Measurements from ENCODE around the gene EFHC1.
"Not testable (repeated sequence)": the region's sequence is repeated elsewhere in the genome, so short reads cannot be mapped to it uniquely, and the experiment has no call there.

EFHC1 gene

DNA sequence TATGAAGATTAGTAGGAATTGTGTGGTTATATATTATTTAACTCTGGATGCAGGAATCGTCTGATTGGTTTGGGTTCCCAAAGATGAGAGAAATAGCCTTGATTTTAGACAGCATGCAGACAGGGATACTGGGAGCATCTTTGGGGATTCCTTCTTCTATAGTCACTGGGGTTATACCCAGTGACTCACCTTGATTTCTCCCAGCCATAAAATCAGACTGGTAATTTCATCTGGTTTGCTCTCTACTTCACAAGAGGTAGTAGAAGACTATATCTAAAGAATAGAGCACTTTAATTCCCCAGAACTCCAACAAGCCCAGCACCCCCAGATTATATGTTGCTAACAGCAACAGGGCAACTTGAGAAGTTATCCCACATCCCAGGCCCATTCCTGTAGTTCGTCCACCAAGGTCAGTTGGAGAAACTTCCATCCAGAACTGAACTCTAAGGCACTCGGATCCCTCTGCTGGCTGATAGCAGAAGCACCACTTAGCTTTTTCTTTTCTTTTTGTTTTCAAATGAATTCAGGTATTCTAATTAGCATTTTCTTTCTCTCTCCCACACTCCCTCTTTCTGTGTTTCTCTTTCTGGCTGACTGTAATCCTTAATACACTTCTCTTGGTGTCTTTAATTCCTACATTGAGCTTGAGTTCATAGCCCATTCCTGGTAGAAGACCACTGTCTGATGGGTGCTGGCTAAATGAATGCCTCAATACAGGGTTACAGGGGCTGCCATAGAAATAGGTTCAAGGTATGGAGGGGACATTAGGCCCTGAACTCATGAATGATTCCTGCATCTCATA is 20.4 kb upstream of the EFHC1 start:
- DNase-seq (ENCODE audit: low read depth) = peak; percentile 67

DNA sequence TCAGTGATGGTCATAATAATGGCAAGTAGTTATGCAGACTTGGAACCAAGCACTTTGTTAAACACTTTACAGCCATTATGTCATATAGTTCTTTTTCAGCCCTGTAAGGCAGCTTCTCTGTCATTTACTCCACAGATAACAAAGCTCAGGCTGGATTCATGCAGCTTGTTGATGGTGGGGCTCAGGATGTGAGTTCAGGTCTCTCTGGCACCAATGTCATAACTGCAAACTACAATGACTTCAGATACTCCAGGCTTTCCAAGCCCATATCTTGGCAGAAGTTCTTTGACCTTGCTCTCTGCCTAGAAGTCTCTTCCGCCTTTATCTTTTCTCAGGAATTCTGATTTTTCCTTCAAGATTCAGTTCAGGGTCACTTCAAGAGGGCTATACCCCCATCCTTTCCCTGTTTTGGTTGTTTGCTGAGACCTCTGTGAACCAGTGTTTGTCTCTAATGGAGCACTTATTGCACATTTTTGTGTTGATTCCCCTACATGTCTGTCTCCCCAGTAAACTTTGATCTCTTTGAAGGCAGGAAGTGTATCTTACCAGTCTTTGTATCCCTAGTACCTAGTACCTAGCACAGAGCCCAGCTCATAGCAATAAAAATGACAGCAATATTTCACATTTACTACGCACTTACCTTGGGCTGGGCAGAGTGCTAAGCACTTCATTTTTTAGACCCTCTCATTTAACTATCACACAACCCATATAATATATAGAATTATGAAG is 19.7 kb upstream of the EFHC1 start:
- DNase-seq (ENCODE audit: low read depth) = no peak

DNA sequence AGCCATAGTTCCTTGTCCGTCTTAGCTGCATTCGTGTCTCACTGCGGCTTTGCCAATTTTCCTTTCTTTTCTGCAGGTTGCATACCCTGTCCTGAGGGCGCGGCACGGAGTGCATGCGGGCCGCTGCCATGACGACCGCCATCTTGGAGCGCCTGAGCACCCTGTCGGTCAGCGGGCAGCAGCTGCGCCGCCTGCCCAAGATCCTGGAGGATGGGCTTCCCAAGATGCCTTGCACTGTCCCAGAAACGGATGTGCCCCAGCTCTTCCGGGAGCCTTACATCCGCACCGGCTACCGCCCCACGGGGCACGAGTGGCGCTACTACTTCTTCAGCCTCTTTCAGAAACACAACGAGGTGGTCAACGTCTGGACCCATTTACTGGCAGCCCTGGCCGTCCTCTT is 17.1 kb upstream of the EFHC1 start:
- DNase-seq (ENCODE audit: low read depth) = no peak

DNA sequence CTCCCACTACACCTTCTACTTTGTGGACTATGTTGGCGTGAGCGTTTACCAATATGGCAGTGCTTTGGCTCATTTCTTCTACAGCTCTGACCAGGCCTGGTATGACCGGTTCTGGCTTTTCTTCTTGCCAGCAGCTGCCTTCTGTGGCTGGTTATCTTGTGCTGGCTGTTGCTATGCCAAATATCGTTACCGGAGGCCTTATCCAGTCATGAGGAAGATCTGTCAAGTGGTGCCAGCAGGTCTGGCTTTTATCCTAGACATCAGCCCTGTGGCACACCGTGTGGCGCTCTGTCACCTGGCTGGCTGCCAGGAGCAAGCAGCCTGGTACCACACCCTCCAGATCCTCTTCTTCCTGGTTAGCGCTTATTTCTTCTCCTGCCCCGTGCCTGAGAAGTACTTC is 16.5 kb upstream of the EFHC1 start:
- no peak for DNase-seq (ENCODE audit: low read depth)

DNA sequence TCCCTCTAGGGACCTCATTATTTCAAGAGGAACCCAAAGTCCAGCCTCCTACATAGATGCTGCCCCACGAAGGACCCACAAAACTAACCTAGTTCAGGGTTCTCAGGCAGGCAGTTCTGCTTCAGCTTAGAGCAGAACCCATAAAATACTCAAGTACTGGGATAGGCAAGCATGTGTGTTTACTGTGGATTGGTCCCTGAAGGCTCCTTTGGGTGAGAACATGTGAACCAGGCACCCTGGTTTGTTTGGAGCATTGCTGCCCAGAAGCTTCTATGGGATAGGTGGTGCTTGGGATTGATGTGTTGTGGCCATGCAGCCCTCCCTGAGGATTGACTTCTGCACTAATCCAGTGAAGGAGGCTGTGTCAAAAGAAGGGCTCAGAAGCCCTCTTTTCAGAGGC is 14.9 kb upstream of the EFHC1 start:
- DNase-seq (ENCODE audit: low read depth) = no peak

DNA sequence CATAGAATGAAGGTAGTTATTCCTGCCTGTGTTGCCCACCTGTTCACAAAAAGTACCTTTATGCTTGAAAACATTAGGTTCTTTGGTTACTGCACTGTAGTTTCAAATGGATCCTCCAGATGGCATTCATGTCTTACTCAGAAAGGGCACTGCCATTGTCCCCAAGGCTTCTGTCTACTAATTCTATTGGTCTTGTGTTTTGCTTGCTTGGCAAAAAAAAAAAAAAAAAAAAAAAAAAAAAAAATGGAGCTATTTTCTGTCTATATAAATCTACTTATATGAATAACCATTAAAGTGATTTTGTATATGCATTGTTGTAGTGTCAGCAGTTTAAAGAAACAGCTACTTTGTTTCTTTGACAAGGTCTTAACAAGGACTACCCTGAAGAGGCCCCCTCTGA is 12.7 kb upstream of the EFHC1 start:
- peak; percentile 34 for DNase-seq (ENCODE audit: low read depth)

DNA sequence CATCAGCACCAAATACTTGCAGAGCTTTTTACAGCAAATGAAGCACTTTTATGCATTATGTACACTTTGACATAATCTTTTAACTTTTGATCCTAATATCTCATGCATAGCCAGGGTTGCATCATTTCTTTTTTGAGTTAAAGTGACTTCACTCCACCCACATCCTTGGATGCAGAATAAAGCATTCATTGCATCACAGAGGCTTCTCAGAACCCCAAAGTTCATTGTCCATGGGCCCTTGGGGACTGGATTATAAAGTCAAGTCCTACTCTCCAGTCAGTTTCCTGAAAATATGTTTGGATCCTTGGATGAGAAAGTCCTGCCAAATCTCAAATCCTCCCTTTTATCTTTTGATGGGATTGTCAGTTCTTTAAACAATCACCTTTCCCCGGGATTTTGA is 10.6 kb upstream of the EFHC1 start:
- DNase-seq (ENCODE audit: low read depth) = no peak

DNA sequence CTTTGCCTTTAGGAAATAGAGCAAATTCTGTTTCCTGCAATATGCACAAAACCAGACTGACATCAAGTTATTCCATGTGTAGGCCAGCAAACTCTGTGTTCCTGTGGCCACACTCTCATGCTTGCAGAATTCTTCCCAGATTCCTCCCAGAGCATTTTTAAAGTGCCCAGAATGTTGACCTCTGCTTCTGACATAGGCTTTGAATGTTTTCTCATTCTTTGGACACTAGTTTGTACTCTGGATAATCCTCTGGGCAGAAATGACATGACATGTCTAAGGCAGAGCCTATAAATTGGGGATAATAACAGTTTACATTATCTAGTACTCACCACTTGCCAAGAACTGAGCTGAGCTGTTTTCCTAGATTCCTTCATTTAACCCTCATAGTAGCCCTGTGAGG is 9.2 kb upstream of the EFHC1 start:
- peak; percentile 53 for DNase-seq (ENCODE audit: low read depth)

DNA sequence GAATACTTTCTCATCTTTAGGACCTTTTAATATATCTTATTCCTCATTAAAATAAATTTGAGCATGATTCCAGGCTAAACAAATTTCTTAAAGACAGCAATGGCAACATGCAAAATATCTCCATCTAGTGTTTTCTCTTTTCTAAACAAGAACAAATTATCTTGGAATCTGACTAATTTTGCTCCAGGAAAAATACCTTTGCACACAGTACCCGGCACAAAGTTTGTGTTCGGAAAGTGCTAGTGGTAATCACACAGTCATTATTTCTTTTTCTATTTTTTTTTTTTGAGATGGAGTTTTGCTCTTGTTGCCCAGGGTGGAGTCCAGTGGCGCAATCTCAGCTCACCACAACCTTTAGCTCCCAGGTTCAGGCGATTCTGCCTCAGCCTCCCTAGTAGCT is 8.2 kb upstream of the EFHC1 start:
- DNase-seq (ENCODE audit: low read depth) = no peak

DNA sequence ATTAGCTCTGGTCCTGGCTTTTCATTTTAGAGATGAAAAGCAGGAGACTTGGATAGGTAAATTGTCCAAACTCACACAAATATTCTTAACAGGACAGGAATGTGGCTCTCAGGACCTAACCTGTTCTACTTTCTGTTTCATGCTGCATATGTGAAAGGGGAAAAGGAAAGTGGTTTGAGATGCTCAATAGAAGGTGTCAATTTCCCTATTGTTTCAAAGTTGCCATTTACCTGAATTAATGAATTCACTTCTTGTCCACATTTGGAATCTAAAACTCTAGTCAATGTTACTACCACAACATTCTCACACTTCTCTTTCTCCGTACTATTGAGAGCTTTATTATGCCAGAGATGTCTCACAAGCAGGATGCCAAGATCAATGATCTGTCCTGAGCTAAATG is 4.8 kb upstream of the EFHC1 start:
- DNase-seq (ENCODE audit: low read depth) = no peak

DNA sequence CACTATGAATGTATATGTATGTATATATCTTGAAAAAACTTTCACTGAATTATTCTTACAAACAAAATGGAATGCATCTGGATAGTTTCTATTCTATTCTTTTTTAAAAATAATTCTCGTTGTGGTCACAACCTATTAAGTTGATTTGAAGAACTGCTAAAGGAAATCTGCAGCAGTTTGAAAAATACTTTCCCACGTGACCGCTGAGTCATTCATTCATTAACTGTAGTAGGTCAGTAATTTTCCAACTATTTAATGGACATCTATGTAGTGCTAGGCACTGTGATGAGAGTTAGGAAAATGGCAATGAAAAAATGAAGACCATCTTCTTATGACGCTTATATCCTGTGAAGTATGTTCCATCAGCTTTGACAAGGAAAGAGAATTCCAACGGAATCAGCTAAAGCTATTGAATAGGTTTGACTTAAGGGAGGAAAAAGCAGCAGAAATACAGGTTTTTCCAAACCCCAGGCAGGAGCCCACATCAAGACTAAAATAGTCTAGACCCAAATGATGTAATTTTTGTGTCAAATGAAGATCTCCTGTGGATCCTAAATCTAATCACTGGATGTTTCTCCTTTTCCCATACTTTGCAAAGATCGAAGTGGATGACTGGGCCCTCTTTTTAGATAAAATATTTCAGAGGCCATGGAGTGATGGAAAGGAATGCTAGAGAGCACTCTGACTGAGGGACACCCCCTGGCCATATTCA is 4.1 kb upstream of the EFHC1 start:
- no peak for DNase-seq (ENCODE audit: low read depth)

DNA sequence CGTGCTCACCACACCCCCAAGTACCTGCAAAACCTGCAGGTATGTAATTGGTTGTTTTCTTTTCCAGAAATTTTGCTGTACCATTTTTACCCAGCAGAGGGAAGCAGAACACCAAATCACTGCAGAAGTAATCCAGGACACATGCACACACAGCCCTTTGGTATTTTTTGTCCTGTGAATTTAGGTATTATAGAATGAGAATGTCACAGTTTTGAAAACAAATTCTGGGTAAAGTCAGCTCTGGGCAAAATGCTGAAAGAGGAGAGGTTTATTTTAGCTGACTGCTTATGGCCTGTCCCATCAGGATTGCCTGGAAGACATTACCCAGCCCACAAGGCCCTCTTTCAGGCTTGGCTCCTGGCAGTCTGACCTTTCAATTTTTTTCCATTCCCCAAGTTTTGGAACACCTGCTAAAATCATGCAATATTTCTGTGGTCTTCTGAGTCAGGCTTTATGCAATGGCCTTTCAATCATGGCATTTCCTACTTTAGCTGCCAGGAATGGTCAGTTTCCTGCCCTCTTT is 3.5 kb upstream of the EFHC1 start:
- DNase-seq (ENCODE audit: low read depth) = peak; percentile 51

DNA sequence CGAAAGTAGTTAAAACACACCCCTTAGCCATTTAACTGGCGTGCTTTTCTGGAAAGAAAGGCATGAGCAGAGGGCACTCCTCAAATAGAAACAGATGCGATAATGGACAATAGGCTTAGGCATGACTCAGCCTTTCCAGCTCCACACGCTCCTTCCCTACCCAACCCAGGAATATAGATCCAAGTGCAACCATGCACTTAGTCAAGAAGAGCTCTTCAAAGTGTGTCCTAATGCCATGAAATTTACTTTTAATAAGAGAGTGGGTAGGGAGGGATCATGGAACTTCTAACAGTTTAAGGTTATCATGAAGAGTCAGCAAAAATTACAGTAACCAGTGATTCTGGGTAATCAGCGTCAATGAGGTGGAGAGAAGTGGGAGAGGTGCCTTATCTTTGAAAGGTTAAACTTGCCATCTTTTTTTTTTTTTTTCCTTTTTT is 2.4 kb upstream of the EFHC1 start:
- DNase-seq (ENCODE audit: low read depth) = peak; percentile 75

DNA sequence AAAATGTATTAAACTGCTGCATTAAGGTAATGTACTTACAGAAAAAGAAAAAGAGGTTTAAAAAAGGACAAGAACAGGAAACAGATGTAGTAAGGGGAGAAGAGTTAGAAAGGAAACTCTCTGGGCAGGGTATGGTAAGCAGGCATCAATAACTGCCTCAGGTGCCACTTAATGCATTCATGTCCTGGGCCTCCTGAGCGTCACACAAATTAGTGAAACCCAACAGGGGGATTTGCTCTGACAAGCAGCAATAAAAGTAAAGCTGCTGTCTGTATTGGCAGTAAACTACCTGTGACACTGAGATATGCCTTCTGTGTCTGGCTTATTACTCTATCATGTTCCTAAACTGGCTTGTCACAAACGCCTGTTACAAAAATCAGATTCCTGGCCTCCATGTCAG is 1.5 kb upstream of the EFHC1 start:
- DNase-seq (ENCODE audit: low read depth) = no peak

DNA sequence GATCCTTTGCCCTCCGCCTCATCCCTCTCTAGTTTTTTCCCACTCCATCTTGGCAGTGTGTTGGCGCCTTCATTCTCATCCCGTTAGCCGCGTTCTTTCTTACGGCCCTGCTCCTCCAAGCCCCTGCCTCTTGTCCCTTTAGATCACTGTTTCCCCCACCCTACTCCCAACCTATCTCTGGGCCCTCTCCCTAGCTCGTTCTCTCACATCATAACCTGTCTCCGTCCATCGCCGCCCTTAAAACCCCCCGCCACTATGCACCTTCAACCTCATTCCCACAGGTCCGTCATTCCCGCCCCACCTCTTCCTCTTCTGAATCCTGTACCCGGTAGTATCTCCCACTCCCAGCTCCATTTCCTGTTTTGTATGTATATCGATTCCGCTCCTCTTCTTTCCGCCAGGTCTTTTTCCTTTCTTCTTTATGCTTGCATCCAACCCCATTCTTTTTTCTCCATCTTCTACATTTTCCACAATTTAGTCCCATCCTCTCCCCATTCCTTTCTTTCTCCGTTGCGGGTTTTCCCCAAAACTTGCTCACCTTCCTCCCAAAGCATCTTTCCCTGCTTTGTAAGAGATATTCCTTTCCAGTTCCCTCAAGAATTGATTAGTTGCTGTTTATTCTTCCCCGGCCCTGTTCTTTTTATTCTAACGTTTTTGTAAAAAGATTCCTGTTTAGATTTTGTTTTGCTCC is 671 bp downstream of the EFHC1 start:
- peak; percentile 33 for DNase-seq (ENCODE audit: low read depth)

DNA sequence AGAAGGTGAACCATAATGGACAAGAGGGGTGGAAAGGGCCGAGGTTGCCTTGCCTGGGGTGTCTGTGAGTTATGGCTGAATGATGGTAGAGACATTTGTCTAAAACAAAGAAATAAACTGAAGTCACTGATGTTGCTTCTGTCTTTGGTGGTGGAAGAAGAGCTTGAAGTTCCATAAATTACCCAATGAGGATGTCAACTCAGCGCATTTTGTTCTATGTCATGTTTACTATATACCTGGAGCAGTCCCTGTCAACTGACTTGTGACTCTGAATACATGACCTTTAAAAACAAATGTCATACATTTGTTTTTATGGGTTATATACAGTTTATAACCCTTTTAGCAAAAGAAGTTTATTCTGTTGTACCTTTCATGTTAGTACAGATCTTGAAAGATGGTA is 2.0 kb downstream of the EFHC1 start:
- DNase-seq (ENCODE audit: low read depth) = no peak

DNA sequence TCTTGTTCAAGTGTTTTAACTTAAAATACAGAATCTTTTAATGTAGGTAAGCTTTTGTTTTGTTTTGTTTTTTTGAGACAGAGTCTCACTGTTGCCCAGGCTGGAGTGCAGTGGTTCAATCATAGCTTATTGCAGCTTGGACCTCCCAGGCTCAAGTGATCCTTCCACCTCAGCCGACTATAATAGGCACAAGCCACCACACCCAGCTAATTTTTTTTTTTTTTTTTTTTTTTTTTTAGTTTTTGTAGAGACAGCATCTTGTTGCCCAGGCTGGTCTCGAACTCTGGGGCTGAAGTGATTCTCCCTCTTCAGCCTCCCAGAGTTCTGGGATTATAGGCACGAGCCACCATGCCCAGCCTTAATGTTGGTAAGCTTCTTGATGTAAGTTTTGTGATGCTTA is 3.3 kb downstream of the EFHC1 start:
- no peak for DNase-seq (ENCODE audit: low read depth)

DNA sequence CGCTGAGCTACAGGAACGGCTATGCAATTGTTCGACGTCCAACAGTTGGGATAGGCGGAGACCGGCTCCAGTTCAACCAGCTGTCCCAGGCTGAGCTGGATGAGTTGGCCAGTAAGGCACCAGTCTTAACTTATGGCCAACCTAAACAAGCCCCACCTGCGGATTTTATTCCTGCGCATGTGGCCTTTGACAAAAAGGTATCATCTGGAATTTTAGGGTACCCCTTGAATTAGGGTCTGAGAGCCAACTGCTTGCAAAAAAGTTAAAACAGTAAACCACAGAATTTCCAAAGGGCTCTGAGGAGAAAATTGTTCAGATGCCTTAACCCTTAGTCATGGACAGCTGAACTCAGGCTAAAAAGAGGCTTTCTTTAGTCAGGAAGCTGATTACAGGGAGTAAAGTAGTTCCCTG is 3.8 kb downstream of the EFHC1 start:
- DNase-seq (ENCODE audit: low read depth) = peak; percentile 86

DNA sequence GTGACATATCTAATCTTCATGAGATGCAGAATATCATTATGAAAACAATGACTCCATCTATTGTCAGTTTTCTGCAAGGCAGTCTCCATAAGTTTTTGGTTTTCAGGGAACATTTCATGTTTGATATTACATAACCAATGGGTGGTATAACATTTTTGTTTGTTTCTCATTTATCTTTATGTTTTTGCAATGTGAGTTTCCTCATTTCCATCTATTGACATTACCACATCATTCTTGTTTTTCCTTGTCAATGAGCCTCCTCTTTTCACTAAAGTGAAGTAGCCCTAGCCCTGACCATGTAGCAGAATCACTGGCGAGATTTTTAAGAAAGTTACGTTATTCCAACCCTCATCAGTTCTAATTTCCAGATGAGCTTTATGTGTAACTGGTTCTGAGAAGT is 4.4 kb downstream of the EFHC1 start:
- no peak for DNase-seq (ENCODE audit: low read depth)

DNA sequence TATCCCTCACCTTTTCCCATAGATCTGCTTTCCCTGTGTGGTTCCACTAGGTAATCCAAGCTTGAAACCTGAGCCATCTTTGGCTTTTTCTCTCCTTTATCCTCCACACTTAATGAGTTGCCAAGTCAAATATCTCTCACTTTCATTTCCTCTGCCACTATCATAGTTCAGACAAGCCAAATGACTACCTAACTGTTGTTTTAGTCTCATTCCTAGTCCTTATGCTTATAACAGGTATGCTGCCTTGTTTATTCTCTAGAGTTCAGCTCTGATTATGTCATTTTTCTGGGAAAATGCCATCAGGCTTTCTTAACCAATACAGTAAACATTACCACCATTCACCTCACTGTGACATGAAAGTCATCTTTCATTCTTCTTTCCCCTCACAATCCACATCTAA is 6.5 kb downstream of the EFHC1 start:
- DNase-seq (ENCODE audit: low read depth) = no peak

DNA sequence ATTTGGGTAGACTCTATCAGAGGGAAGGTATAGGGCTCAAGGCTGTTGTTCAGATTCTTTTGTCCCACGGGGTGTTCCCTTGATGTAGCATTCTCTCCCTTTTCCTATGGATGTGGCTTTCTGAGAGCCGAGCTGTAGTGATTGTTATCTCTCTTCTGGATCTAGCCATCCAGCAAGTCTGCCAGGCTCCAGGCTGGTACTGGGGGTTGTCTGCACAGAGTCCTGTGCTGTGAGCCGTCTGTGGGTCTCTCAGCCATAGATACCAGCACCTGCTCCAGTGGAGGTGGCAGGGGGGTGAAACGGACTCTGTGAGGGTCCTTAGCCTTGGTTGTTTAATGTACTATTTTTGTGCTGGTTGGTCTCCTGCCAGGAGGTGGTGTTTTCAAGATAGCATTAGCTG is 13.2 kb downstream of the EFHC1 start:
- DNase-seq (ENCODE audit: low read depth) = not testable (repeated sequence)

DNA sequence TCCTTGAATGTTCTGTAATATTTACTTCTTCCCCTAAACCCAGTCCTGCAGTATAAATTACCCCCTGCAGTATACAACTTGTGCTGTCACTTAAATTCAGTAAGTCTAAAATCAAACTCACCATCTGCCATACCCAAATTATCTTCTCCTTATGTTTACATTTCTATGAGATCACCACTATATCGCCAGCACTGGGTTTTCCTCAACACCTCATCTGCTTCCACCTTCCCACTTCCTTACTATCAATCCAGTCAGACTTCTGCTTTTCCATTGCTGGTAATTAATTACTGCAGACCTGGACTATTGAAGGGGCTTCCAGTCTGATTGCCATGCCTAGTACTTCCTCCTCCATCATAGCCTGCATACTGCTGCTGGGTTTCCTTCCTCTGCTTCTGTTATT is 15.2 kb downstream of the EFHC1 start:
- DNase-seq (ENCODE audit: low read depth) = no peak

All from amniotic epithelial cell (primary cell).